Stimulated activated CD8-positive, alpha-beta memory T cell treated with anti-CD3 and anti-CD28 coated beads, Interleukin-7, amount 100 ng/mL, for 4 hours (primary cell): ENCODE results near the gene CAMKK1.
"Not testable (repeated sequence)": the region's sequence is repeated elsewhere in the genome, so short reads cannot be mapped to it uniquely, and the experiment has no call there.

ENCODE experiments used
- DNase-seq, 2 donors: peaks; one replicate each; pipeline ENCODE4 v3.0.0-alpha.2; 2020; ENCODE audit warnings: low read depth in 2 of 2

The CAMKK1 gene

DNA sequence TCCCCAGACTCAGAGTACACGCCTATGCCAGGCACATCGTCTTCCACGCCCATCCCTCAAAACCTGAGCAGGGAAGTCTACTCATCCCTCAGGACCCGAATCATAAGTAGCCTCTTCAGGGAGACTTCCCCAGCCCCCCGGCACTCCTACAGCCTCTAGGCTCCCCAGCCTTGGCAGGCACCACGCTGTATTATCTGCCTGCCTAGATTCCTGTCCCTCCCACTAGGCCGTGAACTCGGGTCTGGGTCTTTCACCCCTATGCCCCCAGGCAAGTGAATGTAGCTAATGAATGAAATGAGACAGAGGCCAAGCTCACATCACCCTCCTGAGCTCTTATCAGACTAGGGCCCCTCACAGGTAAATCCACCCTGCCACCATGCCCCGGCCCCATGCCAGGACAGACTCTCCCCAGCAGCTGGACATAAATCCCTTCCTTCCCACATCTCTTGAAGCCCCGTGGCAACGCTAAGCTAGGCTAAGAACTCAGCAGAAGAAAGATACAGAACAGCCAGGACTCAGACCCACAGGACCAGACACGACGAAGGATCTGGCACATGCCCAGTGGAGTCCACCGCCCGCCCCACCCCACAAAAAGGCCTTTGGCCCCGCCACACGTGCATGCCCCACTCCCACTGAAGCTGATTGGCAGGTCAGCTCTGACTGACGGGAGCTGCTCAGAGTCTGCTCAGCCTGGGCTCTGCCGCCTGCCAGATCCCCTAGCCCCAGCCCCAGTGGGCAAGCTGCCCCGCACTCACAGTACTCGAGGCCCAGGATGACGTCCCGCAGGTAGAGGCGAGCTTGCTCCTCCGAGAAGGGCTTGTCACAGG lies 13.0 kb downstream of the CAMKK1 start:
- no peak for DNase-seq

DNA sequence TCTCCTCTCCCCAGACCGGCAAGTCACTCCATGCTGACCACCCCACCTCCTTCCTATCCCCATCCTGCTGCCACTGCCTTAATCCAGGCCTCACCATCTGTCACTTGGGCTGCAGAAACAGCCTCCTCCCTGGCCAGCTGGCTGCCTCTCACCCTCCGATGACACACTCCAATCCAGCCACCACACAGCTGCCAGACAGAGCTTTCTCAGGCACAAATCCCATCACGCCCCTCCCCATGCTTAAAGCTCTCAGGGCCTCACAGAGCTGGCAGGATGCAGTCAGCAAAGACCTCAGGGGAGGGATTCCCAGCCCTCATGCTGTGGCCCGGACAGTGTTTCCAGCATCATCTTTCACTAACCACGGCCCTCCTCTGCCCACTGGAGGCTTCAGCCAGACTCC lies 13.7 kb downstream of the CAMKK1 start:
- DNase-seq = no peak

DNA sequence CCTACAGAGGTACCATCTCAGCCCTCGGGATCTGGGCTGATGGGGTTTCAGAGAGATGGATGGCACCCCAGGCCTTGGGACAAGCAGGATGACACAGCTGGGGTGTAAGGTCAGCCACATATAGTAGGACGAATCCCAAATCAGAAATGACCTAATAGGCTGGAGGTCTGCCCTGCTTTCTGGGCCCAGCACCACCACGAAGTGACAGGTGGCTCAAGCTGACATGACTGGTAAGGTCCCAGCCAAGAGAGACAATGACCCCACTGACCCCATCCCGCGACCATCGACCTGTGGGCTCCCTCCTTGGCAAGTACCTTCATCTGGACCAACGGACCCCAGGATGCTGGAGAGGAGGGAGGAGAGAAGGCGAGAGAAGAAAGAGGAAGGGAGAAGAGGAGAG lies 15.6 kb downstream of the CAMKK1 start:
- DNase-seq = no peak

DNA sequence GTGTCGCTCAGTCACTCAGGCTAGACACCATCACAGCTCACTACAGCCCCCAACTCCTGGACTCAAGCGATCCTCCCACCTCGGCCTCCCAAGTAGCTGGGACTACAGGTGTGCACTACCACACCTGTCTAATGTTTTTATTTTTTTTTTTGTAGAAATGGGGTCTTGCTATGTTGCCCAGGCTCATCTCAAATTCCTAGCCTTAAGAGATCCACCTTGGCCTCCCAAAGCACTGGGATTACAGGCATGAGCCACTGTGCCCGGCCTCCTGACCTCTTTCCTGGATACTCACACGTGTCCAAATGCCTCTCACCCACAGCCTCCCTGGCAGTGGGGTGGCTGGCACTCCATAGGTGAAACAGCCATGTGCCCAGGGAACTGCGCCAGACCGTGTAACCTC lies 17.5 kb downstream of the CAMKK1 start:
- no peak for DNase-seq

DNA sequence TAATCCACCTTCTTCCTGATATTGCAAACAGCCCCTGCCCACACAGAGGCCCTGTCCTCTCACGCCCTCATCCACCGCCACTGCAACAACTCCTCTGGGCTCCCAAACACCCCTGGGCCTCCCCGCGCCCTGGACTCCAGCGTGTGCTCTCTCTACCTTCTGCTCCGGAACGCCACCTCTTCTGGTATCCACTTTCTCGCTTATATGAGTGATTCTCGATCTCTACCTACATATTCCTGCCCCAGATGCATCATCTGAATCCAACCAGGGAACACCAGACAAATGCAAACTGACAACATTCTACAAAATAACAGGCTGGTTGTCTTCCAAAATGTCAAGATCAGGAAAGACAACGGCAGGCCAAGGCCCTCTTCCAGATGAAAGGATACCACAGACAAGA lies 19.0 kb downstream of the CAMKK1 start:
- no peak for DNase-seq

DNA sequence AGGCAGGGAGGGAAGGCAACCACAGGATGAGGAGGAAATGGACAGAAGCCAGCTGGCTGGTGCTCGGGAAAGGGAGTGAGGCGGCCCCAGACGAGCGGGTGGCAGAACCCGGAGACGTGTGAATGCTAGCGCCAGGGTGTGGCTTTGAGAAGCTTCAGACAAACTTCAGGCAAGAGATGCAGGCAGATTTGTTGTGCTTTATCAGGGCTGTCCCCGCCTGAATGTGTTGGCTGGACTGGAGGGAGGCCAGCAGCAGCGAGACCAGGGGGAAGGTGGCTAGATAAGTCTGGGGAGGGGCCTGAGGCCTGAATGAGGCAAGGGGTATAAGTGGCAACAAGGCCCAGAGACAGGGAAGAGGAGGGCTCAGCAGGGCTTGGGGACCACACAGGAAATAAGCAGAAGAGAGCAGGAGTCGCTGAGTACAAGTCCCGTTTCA lies 22.0 kb downstream of the CAMKK1 start:
- DNase-seq = no peak

DNA sequence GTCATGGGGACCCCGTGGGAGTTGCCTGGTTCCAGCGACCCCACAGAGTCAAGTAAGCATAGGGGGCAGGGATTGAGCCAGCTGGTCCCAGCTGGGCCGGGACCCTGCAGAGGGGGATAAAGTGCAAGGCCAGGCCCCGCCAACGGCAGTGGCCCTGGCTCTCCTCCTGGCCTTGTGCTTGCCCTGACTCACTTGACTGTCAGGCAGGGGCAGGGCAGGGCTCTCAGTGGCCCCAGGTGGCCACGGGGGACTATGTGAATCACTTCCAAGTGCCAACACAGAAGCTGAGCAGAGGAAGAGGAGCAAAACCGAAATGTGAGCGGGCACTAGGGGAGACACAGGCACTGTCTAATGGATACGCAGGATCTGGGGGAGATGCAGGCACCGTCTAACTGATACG lies 25.2 kb downstream of the CAMKK1 start:
- no peak for DNase-seq

DNA sequence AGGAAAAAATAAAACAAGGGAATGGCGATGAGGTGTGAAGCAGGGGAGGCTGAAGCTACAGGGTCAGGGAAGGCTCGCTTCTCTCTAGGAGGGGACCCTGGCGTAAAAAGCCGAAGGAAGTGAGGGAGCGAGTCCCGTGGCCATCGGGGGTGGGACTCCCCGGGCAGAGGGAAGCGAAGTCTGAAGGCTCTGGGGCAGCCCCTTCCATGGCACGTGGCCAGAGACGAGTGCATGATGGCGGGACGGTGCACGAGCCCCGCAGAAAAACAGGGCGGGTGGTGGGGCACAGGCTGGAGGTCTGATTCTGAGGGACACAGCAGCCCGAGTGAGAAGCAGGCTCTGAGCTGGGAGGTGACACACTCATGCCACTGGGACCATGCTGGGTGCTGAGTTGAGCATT lies 25.7 kb downstream of the CAMKK1 start:
- DNase-seq = no peak

DNA sequence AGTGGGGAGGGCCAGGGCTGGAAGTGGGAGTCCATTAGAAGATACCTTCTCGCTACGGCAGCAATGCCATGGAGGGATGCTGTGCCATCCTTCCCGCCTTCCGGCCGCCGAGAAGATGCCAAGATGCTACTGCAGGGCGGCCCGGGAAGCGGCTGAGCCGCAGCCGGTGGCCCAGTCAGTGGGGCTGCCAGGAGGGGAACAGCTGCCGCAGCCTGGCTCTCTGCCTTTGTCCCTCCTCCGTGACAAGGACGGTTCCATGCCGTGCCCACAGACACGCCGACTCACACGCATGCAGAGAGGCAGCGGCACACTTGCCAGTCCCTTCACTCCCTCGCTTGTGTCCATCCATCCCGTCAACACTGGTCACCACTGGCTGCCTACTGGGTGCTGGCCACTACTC lies 26.6 kb downstream of the CAMKK1 start:
- DNase-seq = no peak

DNA sequence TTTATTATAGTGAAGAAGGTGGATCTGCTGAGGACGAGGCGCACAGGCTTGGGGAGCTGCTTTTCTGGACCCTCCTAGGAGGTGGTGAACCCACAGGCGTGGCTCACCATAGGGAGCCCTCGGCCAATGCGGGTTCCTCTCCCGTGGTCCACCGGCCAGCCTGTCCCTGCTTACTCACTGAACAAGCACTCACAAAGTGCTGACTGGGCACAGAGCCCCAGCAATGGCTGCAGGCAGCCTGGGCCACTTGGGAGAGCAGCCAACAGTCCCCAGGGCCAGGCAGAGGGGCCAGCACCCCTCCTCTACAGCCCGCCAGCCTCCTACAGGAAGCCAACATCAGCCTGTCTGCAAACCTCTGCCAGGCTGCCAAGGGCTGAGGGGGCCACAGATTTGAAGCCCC lies 27.7 kb downstream of the CAMKK1 start:
- DNase-seq = no peak

DNA sequence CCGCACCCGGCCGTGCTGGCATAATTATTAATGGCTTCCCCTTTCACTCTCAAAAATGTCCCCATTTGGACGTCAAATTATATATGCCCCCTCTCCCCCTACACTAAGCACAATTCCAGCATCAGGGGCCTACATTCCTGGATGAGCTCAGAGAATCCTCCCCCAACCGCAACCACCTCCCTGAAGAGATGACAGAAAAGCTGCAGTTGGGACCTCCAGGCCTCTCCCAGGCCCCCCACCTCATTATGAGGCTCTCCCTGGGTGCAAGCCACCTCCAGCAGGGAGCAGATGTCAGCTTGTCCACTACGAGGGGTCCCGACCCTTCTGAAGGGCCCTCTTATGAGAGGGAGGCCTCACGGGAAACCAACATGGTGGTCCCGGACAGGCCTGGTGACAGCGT lies 28.3 kb downstream of the CAMKK1 start:
- no peak for DNase-seq

DNA sequence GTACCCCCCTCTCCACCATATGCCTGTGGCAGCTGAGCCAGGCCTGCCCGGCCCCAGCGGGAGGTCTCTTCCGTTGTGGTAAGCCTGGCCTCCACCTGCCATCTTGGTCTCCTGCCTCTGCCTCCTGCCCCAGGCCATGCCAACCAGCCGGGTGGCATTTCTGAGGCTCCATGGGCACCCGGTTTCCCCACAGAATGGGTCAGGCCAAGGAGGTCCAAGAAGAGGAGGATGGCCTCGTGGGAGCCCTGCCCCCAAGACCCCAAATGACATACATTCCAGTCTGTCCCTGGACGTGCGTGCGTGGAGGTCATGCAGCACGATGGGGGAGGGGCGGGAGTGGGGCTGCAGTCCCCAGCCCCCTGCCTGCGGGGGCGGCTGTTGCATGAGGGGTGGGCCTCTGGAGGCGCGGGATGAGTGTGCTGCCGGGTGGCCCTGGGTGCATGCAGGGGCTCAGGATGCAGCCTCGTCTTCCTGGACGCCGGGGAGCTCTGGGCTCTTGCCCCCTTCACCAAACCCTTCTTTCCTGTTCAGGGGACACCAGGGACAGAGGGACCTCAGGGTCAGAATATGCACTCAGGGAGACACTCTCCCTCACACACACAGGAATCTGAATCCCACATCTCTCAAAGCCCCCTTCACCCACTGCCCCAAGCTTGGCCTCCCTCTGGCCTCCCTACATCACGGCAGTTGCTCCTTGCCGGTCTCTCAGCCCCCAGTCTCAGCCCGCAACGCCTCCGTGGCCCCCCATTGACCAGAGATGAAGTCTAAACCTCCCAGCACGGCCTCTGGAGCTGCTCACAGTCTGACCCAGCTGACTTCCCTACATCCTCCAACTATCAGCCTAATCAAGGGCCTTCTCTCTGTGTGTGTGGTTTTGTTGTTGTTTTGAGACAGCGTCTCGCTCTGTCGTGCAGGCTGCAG lies 30.8 kb downstream of the CAMKK1 start:
- DNase-seq = no peak

DNA sequence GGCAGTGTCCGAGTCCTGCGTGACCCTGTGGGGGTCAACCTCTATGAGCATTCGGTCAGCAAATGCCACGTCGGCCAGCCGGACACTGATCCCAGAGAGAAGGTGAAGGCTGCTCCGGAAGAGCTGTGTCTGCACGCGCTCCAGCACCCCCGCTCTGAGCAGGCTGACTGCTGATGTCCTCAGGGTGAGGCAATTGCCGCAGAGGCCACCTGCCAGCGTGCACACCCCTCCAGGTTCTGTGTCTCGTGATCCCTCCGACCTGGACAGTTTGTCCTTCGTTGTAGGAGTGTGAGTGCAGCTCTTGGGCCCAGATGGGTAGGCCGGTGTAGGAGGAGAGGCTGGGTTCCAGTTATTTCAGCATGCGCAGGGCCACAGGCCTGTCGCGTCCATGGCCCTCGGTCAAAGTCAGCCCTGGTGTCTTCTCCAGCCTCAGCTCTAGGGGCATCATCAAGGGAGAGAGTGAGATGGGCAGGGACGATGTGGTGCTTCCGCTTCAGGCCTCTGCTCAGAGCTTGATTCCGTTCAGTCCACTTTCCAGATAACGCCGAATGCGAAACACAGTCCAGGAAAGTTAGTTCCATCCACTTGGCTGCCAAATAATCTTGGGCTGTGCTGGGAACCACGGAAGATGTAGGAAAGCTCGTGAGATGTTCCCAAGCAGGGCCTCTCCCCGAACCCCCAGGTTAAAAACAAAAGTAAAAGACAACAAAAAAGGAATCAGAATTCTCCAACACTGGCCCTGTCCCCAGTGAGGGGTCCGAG lies 31.7 kb downstream of the CAMKK1 start:
- DNase-seq = no peak

DNA sequence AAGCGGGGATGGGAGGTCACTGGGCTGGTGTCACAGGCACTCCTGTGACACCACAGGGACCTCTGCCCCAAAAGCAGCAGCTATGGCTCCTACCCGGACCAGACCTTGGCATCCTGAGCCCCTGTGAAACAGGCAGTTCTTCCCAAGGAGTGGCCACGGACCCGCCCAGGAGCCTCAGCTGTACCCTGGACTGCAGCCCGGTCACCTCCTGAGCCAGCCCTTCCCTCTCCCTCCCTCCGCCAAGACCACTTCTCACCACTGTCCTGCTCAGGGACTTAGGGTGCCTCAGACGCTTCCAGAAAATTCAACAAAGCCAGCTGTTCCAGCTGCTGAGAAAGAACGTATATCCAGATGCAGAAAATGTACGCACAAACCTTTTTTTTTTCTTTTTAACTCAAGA lies 32.9 kb downstream of the CAMKK1 start:
- DNase-seq = no peak

DNA sequence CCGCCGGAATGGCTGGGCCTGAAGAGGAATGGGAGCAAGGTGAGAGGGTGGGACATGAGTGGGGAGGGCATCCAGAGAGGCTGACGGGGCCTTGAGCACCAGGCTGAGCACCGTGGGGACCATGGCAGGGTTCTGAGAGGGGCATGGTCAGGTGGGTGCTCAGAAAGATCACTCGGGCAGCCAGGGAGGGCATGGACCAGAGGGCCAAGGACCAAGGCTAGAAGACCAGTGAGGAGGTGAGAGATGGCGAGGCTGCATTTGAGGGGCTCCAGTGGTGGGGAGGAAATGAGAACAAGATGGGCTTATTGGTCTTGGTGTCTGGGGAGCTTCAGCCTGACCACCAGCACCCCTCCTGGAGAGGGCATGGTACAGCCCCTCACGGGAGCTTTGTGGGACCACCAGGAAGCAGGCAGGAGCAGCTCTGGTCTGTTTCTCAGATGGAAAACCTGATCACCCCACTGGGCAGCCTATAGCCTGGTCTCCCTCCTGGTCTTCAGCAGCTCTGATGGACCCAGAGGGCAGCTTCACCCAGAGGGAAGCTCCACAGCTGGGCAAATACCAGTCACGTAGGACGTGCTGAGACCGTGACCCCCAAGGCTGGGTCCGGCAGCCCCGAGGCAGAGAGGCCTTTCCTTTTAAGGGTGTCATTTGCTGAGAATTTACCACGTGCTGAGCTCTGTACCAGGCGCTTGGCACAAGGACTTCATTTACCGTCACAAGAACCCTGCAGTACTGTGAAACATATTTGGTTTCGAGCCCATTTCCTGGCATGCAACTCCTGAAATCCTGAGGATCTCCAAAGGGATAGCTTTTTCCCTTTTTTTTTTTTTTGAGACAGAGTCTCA lies 35.4 kb downstream of the CAMKK1 start:
- no peak for DNase-seq

DNA sequence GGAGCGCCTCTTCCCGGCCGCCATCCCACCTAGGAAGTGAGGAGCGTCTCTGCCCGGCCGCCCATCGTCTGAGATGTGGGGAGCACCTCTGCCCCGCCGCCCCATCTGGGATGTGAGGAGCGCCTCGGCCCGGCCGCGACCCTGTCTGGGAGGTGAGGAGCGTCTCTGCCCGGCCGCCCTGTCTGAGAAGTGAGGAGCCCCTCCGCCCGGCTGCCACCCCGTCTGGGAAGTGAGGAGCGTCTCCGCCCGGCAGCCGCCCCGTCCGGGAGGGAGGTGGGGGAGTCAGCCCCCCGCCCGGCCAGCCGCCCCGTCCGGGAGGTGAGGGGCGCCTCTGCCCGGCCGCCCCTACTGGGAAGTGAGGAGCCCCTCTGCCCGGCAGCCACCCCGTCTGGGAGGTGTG lies 38.6 kb downstream of the CAMKK1 start:
- DNase-seq = not testable (repeated sequence)

DNA sequence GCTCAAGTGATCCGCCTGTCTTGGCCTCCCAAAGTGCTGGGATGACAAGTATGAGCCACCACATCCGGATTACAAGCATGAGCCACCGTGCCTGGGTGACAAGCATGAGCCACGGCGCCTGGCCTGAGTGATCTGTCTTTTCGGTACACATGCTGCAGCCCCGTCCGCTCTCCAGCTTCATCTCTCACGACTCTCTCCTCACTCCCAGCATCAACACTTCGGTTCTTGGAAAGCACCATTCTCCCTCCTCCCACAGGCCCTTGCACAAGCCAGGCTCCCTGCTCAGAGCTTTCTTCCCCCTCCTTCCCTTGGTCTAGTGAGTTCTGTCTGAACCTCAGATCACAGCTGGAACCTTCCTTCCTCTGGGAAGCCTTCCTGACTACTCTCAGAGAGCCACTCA lies 40.3 kb downstream of the CAMKK1 start:
- DNase-seq = no peak

DNA sequence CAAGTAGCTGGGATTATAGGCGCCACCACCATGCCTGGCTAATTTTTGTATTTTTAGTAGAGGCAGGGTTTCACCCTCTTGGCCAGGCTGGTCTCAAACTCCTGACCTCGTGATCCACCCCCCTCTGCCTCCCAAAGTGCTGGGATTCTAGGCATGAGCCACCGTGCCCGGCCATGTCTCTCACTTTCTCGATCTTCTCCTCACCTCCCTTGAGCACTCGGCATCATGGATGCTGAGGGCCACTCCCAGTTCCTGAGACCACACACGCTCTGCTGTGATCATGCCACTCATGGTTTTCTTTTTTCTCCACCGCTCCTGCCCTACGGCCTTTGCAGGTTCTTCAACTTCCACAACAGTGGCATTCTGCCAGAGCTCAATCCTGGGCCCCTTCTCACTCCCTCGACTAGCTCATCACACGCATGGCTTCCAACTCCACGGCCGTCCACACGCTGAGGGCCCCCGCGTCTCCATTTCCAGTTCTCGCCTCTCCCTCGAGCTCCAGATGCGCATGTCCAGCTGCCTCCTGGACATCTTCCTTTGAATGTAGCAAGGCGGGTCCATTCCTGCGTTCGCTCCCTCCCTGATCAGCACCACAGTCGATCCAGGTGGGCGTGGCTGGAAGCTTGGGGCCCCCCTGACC lies 41.3 kb downstream of the CAMKK1 start:
- no peak for DNase-seq

DNA sequence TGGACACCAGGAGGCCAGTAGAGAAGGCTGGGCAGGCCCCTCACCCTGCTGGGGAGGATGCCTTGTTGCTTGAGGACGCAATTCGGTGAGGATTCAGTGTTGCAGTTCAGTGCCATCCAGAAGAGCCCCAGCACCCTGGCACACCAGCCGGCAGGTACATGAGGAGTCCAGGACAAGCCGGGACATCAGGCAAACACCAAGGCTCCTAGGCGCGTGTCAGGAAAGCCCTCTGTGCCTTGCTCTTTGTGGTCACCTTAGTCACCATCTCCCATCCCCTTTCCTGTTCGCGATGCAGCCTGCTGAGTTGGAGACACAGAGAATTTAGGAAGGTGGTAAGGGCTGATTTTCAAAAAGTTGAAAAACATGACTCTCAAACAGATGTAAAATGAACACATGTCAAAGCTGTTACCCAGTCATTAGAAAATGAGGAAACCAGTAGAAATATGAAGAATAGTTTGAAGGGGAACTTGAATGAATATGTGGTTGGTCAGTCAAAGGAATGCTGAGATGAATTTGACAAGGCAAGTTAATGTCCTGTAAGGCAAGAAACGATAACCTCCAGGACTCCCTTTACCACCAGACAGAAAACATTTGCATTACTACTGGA lies 44.5 kb downstream of the CAMKK1 start:
- no peak for DNase-seq

DNA sequence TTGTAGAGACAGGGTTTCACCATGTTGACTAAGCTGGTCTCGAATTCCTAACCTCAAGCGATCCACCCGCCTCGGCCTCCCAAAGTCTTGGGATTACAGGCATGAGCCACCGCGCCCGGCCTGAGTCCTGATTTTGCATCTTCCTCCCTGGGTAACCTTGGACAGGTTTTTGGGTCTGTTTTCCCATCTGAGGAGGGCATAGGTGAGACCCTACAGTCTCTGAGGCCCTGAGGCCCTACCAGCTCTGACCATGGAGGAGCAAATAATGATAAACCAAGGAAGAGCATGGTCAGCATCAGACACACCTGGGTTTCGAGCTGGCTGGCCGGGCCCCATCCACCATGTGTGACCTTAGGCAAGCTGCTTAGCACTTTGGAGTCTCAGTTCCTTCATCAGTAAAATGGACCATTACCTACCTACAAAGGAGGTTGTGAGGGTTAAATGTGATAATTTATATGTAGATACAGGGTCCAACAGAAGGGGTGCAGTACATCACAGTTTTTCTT lies 45.6 kb downstream of the CAMKK1 start:
- DNase-seq = no peak
